OCI-LY7 (cell line): ENCODE measurements around the gene ATP2B1. TPM values are rescaled to one million over a fixed set of nuclear protein-coding genes. Genes with fewer than 3 reads are reported as not detected.

Source experiments
- BruUV-seq: library from RNA; stranded (reverse); fragments of 400-500 nt; replicated peaks from 2 replicates; lab custom pipeline; 2021; lab: Mats Ljungman, UMichigan
- CTCF ChIA-PET: fragments of 300-600 bp; sonication (Branson Sonifier 250); formaldehyde crosslinking; loops from one replicate; lab custom pipeline; 2022; ENCODE audit warnings: antibody characterized with exemption; ENCODE audit not compliant: unreplicated experiment; lab: Charles Lee
- POLR2A ChIA-PET: fragments of 300-600 bp; sonication (Branson Sonifier 250); formaldehyde crosslinking; loops from one replicate; lab custom pipeline; 2022; ENCODE audit warnings: antibody characterized with exemption; lab: Charles Lee
- DNase-seq: peaks from one replicate; pipeline ENCODE4 v3.0.0-alpha.2; 2015; ENCODE audit warnings: low spot score
- H2AFZ ChIP-seq: fragments of 200-600 bp; sonication (generic), shearing (Covaris generic); 2 replicates; pipeline ENCODE4 v1.6.1; 2014; ENCODE audit warnings: mild to moderate bottlenecking, antibody characterized with exemption, low read length, moderate library complexity
- H3K27ac ChIP-seq: fragments of 200-600 bp; sonication (generic); 2 replicates; pipeline ENCODE4 v1.5.1; 2014; ENCODE audit warnings: mixed run types, low read depth, mild to moderate bottlenecking, moderate library complexity, low read length, inconsistent platforms; ENCODE audit not compliant: poor library complexity, severe bottlenecking
- H3K36me3 ChIP-seq: fragments of 200-600 bp; sonication (generic); 2 replicates; pipeline ENCODE4 v1.6.1; 2014; ENCODE audit warnings: mild to moderate bottlenecking, antibody characterized with exemption, low read length, moderate library complexity, mixed read lengths; ENCODE audit not compliant: insufficient read depth
- H3K4me1 ChIP-seq: fragments of 200-600 bp; sonication (generic); 2 replicates; pipeline ENCODE4 v1.5.1; 2014; ENCODE audit warnings: mild to moderate bottlenecking, low read length; ENCODE audit not compliant: insufficient read depth, poor library complexity, severe bottlenecking
- H3K4me2 ChIP-seq: fragments of 200-600 bp; sonication (generic); 2 replicates; pipeline ENCODE4 v1.6.1; 2014; ENCODE audit warnings: mild to moderate bottlenecking, low read length
- H3K4me3 ChIP-seq: fragments of 200-600 bp; sonication (generic); 2 replicates; pipeline ENCODE4 v1.5.1; 2014; ENCODE audit warnings: mild to moderate bottlenecking, low read depth, low read length; ENCODE audit not compliant: poor library complexity, severe bottlenecking
- H3K79me2 ChIP-seq: fragments of 200-600 bp; sonication (generic); 2 replicates; pipeline ENCODE4 v1.6.1; 2016; ENCODE audit warnings: low read depth, mild to moderate bottlenecking, low read length, moderate library complexity, mixed read lengths; ENCODE audit not compliant: insufficient read depth
- H3K9me2 ChIP-seq: fragments of 200-600 bp; sonication (generic); 2 replicates; pipeline ENCODE4 v1.6.1; 2016; ENCODE audit warnings: mild to moderate bottlenecking, low read length, mixed read lengths; ENCODE audit not compliant: insufficient read depth
- H3K9me3 ChIP-seq: fragments of 200-600 bp; sonication (generic); 2 replicates; pipeline ENCODE4 v1.6.1; 2014; ENCODE audit warnings: mild to moderate bottlenecking, mixed run types, low read length, mixed read lengths
- H4K20me1 ChIP-seq: fragments of 200-600 bp; sonication (generic); 2 replicates; pipeline ENCODE4 v1.6.1; 2014; ENCODE audit warnings: mild to moderate bottlenecking, antibody characterized with exemption, low read length, moderate library complexity, mixed read lengths; ENCODE audit not compliant: insufficient read depth
- EZH2phosphoT487 ChIP-seq: fragments of 200-600 bp; sonication (generic); IDR thresholded peaks from 2 replicates; pipeline ENCODE4 v1.6.1; 2018; ENCODE audit warnings: low read depth, borderline replicate concordance, mild to moderate bottlenecking, mixed run types, antibody characterized with exemption, low read length, moderate library complexity, mixed read lengths
- intact Hi-C: fragments of 100-400 bp; cut with micrococcal nuclease; formaldehyde crosslinking; loops from one replicate; pipeline ENCODE4 v1.10.0; 2022; ENCODE audit not compliant: unreplicated experiment
- total RNA-seq, 2 experiments: library from RNA; depleted of rRNA in 1 of 2; stranded (reverse); fragments of >200 nt in 1 of 2; shearing (Covaris generic) in 1 of 2; gene quantifications; 2 replicates each; pipeline ENCODE4 v1.2.3, GENCODE V29; 2014 to 2022
- TF ChIP-seq, protein P1 (sequence below): fragments of 200-600 bp; sonication (generic); conservative IDR thresholded peaks from 2 replicates; pipeline ENCODE4 v1.5.1; 2014; ENCODE audit warnings: mild to moderate bottlenecking, antibody characterized with exemption, low read length, moderate library complexity, mixed read lengths

The ATP2B1 gene
- total RNA-seq, 2 experiments from 2014 or later: 58.5 to 74.9 TPM

DNA sequence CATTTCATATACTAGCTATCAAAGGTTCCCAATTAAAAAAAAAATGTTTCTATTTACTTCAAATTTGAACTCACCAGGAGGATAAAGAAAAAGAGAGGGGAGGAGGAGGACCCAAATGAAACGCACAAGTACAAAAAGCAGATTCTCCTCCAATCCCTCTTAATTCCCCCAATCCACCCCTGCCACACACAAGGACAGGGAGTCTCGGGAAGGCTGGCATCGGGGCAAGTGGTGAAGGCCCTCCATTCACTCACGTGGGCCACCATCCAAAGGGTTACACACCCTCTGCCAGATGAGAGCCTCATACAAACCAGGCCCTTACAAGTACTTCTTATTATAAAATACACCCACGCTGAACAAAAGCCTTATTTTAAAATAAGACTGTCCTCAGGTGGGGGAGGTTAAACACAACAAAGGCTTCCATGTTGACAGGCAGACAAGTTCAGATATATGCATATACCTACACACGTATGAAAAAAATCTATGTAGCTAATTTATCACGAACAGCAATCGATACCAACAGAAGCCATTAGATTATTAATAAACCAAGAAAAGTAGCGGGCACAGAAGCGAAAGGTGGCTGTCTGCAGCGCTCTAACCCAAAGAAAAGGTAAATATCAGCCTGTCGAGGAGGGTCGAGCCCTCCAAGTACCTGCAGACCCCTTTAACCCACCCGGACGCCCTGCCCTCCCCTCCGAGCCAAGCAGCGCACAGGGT lies 1.5 kb downstream of the ATP2B1 start:
- H3K4me1 ChIP-seq: peaks cover 46% of the 10 kb centered on the region
- ChIA-PET POLR2A (interaction anchor here (0.7 to 4.1 kb wide), 14 partner anchors 9 to 388 kb away, joined by 3 to 22 read pairs (median 4); no protein-coding TSS in a partner anchor), CTCF (interaction anchor here (1.1 kb wide), 1 partner anchor 11 kb away, joined by 3 read pairs; no protein-coding TSS in a partner anchor)
- peaks cover 67% of the 10 kb centered on the region for H3K79me2 ChIP-seq
- H3K36me3 ChIP-seq: no peaks in the 10 kb centered on the region
- no peaks in the 10 kb centered on the region for H3K9me3 ChIP-seq
- peak; percentile 21 for DNase-seq
- peak overlapping the region; percentile 81 for H3K4me2 ChIP-seq
- no TSS peak for BruUV-seq
- H2AFZ ChIP-seq: no peak overlapping the region
- H3K9me2 ChIP-seq: no peaks in the 10 kb centered on the region
- TF ChIP-seq, protein P1, sequence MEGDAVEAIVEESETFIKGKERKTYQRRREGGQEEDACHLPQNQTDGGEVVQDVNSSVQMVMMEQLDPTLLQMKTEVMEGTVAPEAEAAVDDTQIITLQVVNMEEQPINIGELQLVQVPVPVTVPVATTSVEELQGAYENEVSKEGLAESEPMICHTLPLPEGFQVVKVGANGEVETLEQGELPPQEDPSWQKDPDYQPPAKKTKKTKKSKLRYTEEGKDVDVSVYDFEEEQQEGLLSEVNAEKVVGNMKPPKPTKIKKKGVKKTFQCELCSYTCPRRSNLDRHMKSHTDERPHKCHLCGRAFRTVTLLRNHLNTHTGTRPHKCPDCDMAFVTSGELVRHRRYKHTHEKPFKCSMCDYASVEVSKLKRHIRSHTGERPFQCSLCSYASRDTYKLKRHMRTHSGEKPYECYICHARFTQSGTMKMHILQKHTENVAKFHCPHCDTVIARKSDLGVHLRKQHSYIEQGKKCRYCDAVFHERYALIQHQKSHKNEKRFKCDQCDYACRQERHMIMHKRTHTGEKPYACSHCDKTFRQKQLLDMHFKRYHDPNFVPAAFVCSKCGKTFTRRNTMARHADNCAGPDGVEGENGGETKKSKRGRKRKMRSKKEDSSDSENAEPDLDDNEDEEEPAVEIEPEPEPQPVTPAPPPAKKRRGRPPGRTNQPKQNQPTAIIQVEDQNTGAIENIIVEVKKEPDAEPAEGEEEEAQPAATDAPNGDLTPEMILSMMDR: no peak
- TF ChIP-seq EZH2phosphoT487: no peak
- peak overlapping the region; percentile 87 for H3K27ac ChIP-seq
- H4K20me1 ChIP-seq: peaks cover 43% of the 10 kb centered on the region
- peak overlapping the region; percentile 94 for H3K4me3 ChIP-seq
- intact Hi-C loops: loop anchor here (5.0 kb wide), 3 partner anchors 135 to 170 kb away; no protein-coding TSS in a partner anchor

DNA sequence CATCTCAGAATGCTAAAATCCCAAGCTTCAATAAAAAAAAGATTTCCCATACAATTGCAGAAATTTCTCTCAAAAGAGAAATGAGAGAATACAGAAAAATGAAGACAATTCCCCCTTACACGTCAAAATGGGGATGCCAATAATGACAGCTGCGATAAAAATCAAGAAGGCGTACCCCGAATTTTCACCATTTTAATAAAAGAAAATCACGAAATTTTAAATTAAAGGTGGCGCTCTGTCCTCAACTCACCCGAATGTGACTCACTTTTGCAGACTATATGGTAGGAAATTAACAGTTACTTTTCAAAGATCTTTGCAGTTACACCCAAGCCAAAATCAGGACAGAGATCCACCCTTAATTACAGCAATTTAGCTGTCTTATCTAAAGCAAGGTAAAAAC lies 2.1 kb downstream of the ATP2B1 start:
- no peak for DNase-seq
- POLR2A ChIA-PET: interaction anchor here (0.7 to 4.1 kb wide), 18 partner anchors 8 to 788 kb away, joined by 3 to 22 read pairs (median 4); no protein-coding TSS in a partner anchor
- peaks cover 43% of the 10 kb centered on the region for H4K20me1 ChIP-seq
- intact Hi-C loops: loop anchor here (5.0 kb wide), 3 partner anchors 136 to 171 kb away; no protein-coding TSS in a partner anchor
- CTCF ChIA-PET: interaction anchor here (1.1 kb wide), 2 partner anchors 11 to 115 kb away, joined by 3 read pairs; no protein-coding TSS in a partner anchor
- no peak overlapping the region for H2AFZ ChIP-seq
- H3K36me3 ChIP-seq: no peaks in the 10 kb centered on the region
- H3K27ac ChIP-seq: no peak overlapping the region
- no peak for TF ChIP-seq EZH2phosphoT487
- TF ChIP-seq, protein P1: peak; percentile 69
- BruUV-seq: no TSS peak
- H3K4me3 ChIP-seq: peak overlapping the region; percentile 94
- H3K79me2 ChIP-seq: peaks cover 73% of the 10 kb centered on the region
- H3K9me2 ChIP-seq: no peaks in the 10 kb centered on the region
- H3K4me1 ChIP-seq: peaks cover 46% of the 10 kb centered on the region
- peak overlapping the region; percentile 81 for H3K4me2 ChIP-seq
- no peaks in the 10 kb centered on the region for H3K9me3 ChIP-seq
